Trophoblast cell (in vitro differentiated cells and primary cell): Measurements from ENCODE around the gene SPEF1.

Source experiments
- DNase-seq, 2 donors: peaks; one replicate each; pipeline ENCODE4 v3.0.0-alpha.2; 2016
- H2AFZ ChIP-seq: 2 replicates; pipeline ENCODE4 v1.6.1; 2013; ENCODE audit warnings: low read length, moderate library complexity, mild to moderate bottlenecking; ENCODE audit not compliant: insufficient read depth, poor library complexity
- H2AK5ac ChIP-seq: 2 replicates; pipeline ENCODE4 v1.6.1; 2013; ENCODE audit warnings: mild to moderate bottlenecking, low read length
- H2BK120ac ChIP-seq: 2 replicates; pipeline ENCODE4 v1.6.1; 2013; ENCODE audit warnings: low read length, mild to moderate bottlenecking, moderate library complexity; ENCODE audit not compliant: insufficient read depth, poor library complexity
- H2BK12ac ChIP-seq: 2 replicates; pipeline ENCODE4 v1.6.1; 2013; ENCODE audit warnings: mild to moderate bottlenecking, low read length, moderate library complexity
- H2BK5ac ChIP-seq: 2 replicates; pipeline ENCODE4 v1.6.1; 2013; ENCODE audit warnings: low read length, low read depth, moderate library complexity, mild to moderate bottlenecking; ENCODE audit not compliant: poor library complexity
- H3K14ac ChIP-seq: 2 replicates; pipeline ENCODE4 v1.6.1; 2013; ENCODE audit warnings: mild to moderate bottlenecking, low read length
- H3K18ac ChIP-seq: 2 replicates; pipeline ENCODE4 v1.6.1; 2013; ENCODE audit warnings: mild to moderate bottlenecking, low read length
- H3K23ac ChIP-seq: 2 replicates; pipeline ENCODE4 v1.6.1; 2013; ENCODE audit warnings: low read length
- H3K27ac ChIP-seq: 2 replicates; pipeline ENCODE4 v1.5.1; 2013; ENCODE audit warnings: low read depth, mild to moderate bottlenecking, inconsistent platforms, low read length, moderate library complexity
- H3K27me3 ChIP-seq: 2 replicates; pipeline ENCODE4 v1.6.1; 2013; ENCODE audit warnings: inconsistent platforms, mild to moderate bottlenecking, low read length, moderate library complexity; ENCODE audit not compliant: insufficient read depth
- H3K36me3 ChIP-seq, 2 experiments: 1 replicate in 1 of 2; 2 replicates in 1 of 2; pipeline ENCODE4 v1.6.1; 2013; ENCODE audit warnings: low read length in 2 of 2, mild to moderate bottlenecking in 2 of 2, moderate library complexity in 1 of 2; ENCODE audit not compliant: insufficient read depth in 2 of 2, control insufficient read depth in 1 of 2
- H3K4ac ChIP-seq: 2 replicates; pipeline ENCODE4 v1.6.1; 2013; ENCODE audit warnings: low read depth, mild to moderate bottlenecking, low read length, moderate library complexity
- H3K4me1 ChIP-seq, 2 experiments: 1 replicate in 1 of 2; 2 replicates in 1 of 2; pipeline ENCODE4 v1.6.1; 2013; ENCODE audit warnings: low read length in 2 of 2, mild to moderate bottlenecking in 2 of 2, moderate library complexity in 1 of 2; ENCODE audit not compliant: insufficient read depth in 2 of 2, control insufficient read depth in 1 of 2
- H3K4me2 ChIP-seq: 2 replicates; pipeline ENCODE4 v1.6.1; 2013; ENCODE audit warnings: inconsistent platforms, mild to moderate bottlenecking, low read length, moderate library complexity
- H3K4me3 ChIP-seq: 2 replicates; pipeline ENCODE4 v1.5.1; 2013; ENCODE audit warnings: mild to moderate bottlenecking, low read depth, low read length, inconsistent platforms
- H3K79me1 ChIP-seq: one replicate; pipeline ENCODE4 v1.6.1; 2013; ENCODE audit warnings: low read length
- H3K79me2 ChIP-seq: 2 replicates; pipeline ENCODE4 v1.6.1; 2013; ENCODE audit warnings: low read length, mild to moderate bottlenecking; ENCODE audit not compliant: control insufficient read depth, insufficient read depth, poor library complexity
- H3K9ac ChIP-seq: 2 replicates; pipeline ENCODE4 v1.6.1; 2013; ENCODE audit warnings: mild to moderate bottlenecking, low read length
- H3K9me3 ChIP-seq: 2 replicates; pipeline ENCODE4 v1.6.1; 2013; ENCODE audit warnings: low read depth, mild to moderate bottlenecking, control low read depth, inconsistent platforms, low read length; ENCODE audit not compliant: insufficient read depth
- H4K12ac ChIP-seq: 2 replicates; pipeline ENCODE4 v1.6.1; 2013; ENCODE audit warnings: low read depth, mild to moderate bottlenecking, low read length, moderate library complexity
- H4K8ac ChIP-seq: 2 replicates; pipeline ENCODE4 v1.6.1; 2013; ENCODE audit warnings: low read depth, mild to moderate bottlenecking, low read length, moderate library complexity
- H4K91ac ChIP-seq: one replicate; pipeline ENCODE4 v1.6.1; 2013; ENCODE audit warnings: low read depth, mild to moderate bottlenecking, low read length, moderate library complexity
- WGBS: extraction: QIAGEN DNeasy Blood & Tissue Kit; methylation state at CpG from one replicate; pipeline ENCODE4 v1.1.7; 2013; ENCODE audit warnings: missing lambda C conversion rate; ENCODE audit not compliant: insufficient read length, insufficient coverage; ENCODE audit errors: extremely low coverage; 5-methylcytosine and 5-hydroxymethylcytosine counted together

Gene SPEF1

DNA sequence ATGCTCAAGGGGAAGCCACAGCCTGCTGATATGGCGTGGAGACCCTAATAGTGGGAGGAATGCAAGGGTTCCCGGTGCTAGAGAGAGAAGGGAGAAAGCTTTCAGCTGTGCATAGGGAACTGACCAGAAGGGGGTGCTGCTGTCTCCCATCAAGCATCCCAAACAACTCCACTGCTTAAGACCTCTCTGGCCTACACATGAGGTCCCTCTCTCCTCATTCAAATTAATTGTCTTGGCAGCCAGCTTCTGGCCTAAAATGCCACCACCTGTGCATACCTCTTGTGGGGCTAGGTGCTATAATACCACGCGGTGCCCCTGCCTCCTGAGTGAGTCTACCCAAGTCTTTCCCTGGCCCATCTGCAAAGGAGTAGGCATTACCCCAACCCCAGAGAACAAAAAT, 28.1 kb downstream of the SPEF1 start:
- Histone ChIP-seq H3K4me2 (no peak overlapping the region), H3K4me1 (peaks cover 3 to 5% of the 10 kb centered on the region in 2 experiments), H4K12ac (no peak overlapping the region), H3K9me3 (peaks cover 8% of the 10 kb centered on the region), H3K27me3 (peaks cover 36% of the 10 kb centered on the region), H3K9ac (no peak overlapping the region), H3K4ac (no peak overlapping the region), H4K8ac (no peak overlapping the region), H2BK120ac (no peak overlapping the region), H2BK12ac (no peak overlapping the region), H3K27ac (no peak overlapping the region), H3K23ac (no peak overlapping the region), H3K79me2 (no peaks in the 10 kb centered on the region), H3K36me3 (peaks cover under 1 to 1% of the 10 kb centered on the region in 2 experiments), H3K79me1 (no peaks in the 10 kb centered on the region), H4K91ac (no peak overlapping the region), H2AFZ (no peak overlapping the region), H3K4me3 (no peak overlapping the region), H3K14ac (no peak overlapping the region), H2BK5ac (no peak overlapping the region), H3K18ac (no peak overlapping the region), H2AK5ac (no peak overlapping the region)
- peak in 1 of 2 donors; percentile 63 for DNase-seq
- no CpG with 5 or more reads among the region's 4 CpGs for WGBS

- Histone ChIP-seq H2BK12ac (no peak overlapping the region), H3K79me1 (no peaks in the 10 kb centered on the region), H3K18ac (no peak overlapping the region), H3K4me1 (peaks cover 3 to 5% of the 10 kb centered on the region in 2 experiments), H2BK5ac (no peak overlapping the region), H3K4me2 (peak overlapping the region; percentile 60), H3K23ac (no peak overlapping the region), H4K8ac (no peak overlapping the region), H3K36me3 (no peaks in the 10 kb centered on the region), H4K12ac (no peak overlapping the region), H3K9ac (no peak overlapping the region), H2BK120ac (no peak overlapping the region), H3K79me2 (no peaks in the 10 kb centered on the region), H2AK5ac (no peak overlapping the region), H2AFZ (no peak overlapping the region), H3K9me3 (peaks cover 8% of the 10 kb centered on the region), H4K91ac (no peak overlapping the region), H3K14ac (no peak overlapping the region), H3K27ac (no peak overlapping the region), H3K27me3 (peaks cover 36% of the 10 kb centered on the region), H3K4me3 (no peak overlapping the region), H3K4ac (no peak overlapping the region)
- peak in 1 of 2 donors; percentile 27 for DNase-seq
- no CpG with 5 or more reads among the region's 13 CpGs for WGBS
Observed at GRCh38 chr20:3752386-3752759, 28.9 kb downstream of the SPEF1 start.

GRCh38 chr20:3751675-3752385, 29.4 kb downstream of the SPEF1 start:
- no peak overlapping the region for H3K27ac ChIP-seq
- no peak overlapping the region for H3K18ac ChIP-seq
- H2BK5ac ChIP-seq: no peak overlapping the region
- H3K27me3 ChIP-seq: peaks cover 36% of the 10 kb centered on the region
- peak overlapping the region; percentile 60 for H3K4me2 ChIP-seq
- H2BK120ac ChIP-seq: no peak overlapping the region
- H2AFZ ChIP-seq: no peak overlapping the region
- H3K23ac ChIP-seq: no peak overlapping the region
- H4K12ac ChIP-seq: no peak overlapping the region
- H3K36me3 ChIP-seq: no peaks in the 10 kb centered on the region
- no peak overlapping the region for H3K14ac ChIP-seq
- H3K79me1 ChIP-seq: no peaks in the 10 kb centered on the region
- peak in 1 of 2 donors; percentile 47 for DNase-seq
- WGBS: no CpG with 5 or more reads among the region's 95 CpGs
- no peak overlapping the region for H3K9ac ChIP-seq
- H3K9me3 ChIP-seq: peaks cover 8% of the 10 kb centered on the region
- no peak overlapping the region for H3K4ac ChIP-seq
- H3K4me1 ChIP-seq: peaks cover 3 to 5% of the 10 kb centered on the region in 2 experiments
- H2BK12ac ChIP-seq: no peak overlapping the region
- no peak overlapping the region for H4K8ac ChIP-seq
- H4K91ac ChIP-seq: no peak overlapping the region
- peak overlapping the region; percentile 63 for H3K4me3 ChIP-seq
- no peaks in the 10 kb centered on the region for H3K79me2 ChIP-seq
- no peak overlapping the region for H2AK5ac ChIP-seq

GRCh38 chr20:3751305-3751674, 30.0 kb downstream of the SPEF1 start:
- H3K9ac ChIP-seq: no peak overlapping the region
- H3K79me2 ChIP-seq: no peaks in the 10 kb centered on the region
- H2AFZ ChIP-seq: no peak overlapping the region
- no peak overlapping the region for H3K14ac ChIP-seq
- no peaks in the 10 kb centered on the region for H3K79me1 ChIP-seq
- H3K23ac ChIP-seq: no peak overlapping the region
- H4K91ac ChIP-seq: no peak overlapping the region
- H3K27me3 ChIP-seq: peaks cover 36% of the 10 kb centered on the region
- H3K36me3 ChIP-seq: no peaks in the 10 kb centered on the region
- no peak for DNase-seq
- H2AK5ac ChIP-seq: no peak overlapping the region
- no peak overlapping the region for H3K27ac ChIP-seq
- peaks cover 8% of the 10 kb centered on the region for H3K9me3 ChIP-seq
- no peak overlapping the region for H3K4me3 ChIP-seq
- H3K4me2 ChIP-seq: peak overlapping the region; percentile 60
- no peak overlapping the region for H3K18ac ChIP-seq
- WGBS: no CpG with 5 or more reads among the region's 31 CpGs
- peaks cover 3 to 5% of the 10 kb centered on the region in 2 experiments for H3K4me1 ChIP-seq
- no peak overlapping the region for H2BK12ac ChIP-seq
- no peak overlapping the region for H2BK5ac ChIP-seq
- H2BK120ac ChIP-seq: no peak overlapping the region
- H4K12ac ChIP-seq: no peak overlapping the region
- no peak overlapping the region for H4K8ac ChIP-seq
- no peak overlapping the region for H3K4ac ChIP-seq
